GM18951 (cell line): ENCODE data around the gene FHOD3.

Experiments
- POLR2A ChIP-seq: IDR thresholded peaks from 4 replicates; pipeline ENCODE4 v1.6.1; 2011; ENCODE audit warnings: mild to moderate bottlenecking; ENCODE audit not compliant: insufficient read length, insufficient read depth; ENCODE audit errors: extremely low read depth
- in situ Hi-C: fragments of 300-500 bp; cut with MboI; formaldehyde crosslinking; loops from one replicate; pipeline ENCODE4 v1.12.0; 2022; ENCODE audit warnings: low sequenced_read_pairs, mixed read lengths, inconsistent platforms; ENCODE audit not compliant: unreplicated experiment

FHOD3 gene

DNA sequence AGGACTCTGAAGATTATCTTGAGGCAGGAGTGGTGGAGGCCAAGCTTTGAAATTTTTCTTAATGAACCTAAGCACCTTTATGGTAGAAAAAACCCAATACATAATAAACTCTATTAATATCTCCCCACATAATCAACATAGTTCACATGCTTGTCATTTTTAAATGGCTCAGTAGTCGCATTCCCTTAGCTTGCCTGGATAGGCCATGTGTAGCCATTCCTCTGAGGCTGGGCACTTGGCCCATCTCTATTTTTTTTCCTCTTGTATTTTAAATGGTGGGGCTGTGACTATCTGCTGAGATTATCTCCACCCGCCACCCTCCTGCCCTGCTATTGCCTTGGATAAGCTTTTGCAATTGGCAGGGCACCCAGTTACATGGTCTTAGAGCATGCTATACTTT is 143.1 kb downstream of the FHOD3 start:
- TF ChIP-seq POLR2A: no peak
- in situ Hi-C loops: no loop called here

DNA sequence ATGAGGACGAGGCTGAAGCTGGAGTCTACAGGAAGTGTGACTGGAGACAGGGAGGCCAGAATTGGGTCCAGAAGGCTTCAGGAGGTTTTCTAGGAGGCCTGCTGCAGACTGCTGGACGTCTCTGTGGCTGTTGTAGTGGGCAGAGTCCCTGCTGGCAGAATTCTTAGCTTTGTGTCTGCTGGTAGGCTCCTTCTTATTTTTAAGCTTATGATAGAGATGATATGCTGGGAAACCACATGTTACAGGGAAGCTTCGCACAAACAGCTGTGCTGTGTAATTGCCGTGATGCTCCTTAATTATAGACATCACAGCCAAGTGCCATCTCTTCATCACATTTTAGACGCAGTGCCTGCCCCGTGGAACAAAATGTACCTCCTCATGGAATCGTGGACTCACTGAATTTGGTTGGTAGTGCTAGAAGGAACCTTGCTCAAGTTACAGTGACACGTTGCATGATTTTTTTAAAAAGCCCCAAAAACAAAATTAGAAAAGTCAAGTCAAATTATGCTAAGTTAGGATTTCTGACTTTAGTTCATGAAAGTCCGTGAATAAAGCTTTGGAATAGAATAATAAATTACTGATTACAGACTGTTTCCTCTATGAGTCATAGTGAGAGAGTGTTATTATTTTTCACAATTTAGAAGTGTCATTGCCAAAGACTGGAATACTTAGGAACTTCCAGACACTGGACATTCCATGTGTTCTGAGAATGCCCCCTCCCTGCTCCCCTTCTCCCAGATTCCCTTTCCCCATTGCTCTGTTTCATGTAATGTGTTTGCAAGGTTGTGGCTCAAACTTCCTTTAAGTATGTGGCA is 144.1 kb downstream of the FHOD3 start:
- no peak for TF ChIP-seq POLR2A
- in situ Hi-C loops: no loop called here

GRCh38 chr18:36442717-36443116 is 145.2 kb downstream of the FHOD3 start:
- no peak for TF ChIP-seq POLR2A
- in situ Hi-C loops: no loop called here

DNA sequence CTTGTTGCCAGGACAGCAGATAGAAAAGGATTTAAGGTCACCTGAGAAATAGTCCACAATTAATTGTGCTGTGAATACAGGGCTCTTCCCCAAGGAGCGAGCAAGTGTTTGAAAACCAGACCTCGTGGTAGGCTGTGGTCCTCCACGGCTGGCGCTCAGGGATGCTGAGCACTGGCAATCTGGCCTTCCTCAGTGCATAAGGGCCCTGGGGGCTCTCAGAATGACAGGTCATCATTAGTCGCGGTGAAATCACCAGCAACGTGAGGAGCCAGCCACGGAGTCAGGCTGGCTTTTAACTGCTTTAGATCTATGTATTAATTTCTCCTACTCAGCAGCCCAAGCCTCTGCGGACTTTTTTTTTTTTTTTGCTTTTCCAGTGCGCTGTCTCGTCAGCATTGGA is 148.5 kb downstream of the FHOD3 start:
- no peak for TF ChIP-seq POLR2A
- in situ Hi-C loops: no loop called here

DNA sequence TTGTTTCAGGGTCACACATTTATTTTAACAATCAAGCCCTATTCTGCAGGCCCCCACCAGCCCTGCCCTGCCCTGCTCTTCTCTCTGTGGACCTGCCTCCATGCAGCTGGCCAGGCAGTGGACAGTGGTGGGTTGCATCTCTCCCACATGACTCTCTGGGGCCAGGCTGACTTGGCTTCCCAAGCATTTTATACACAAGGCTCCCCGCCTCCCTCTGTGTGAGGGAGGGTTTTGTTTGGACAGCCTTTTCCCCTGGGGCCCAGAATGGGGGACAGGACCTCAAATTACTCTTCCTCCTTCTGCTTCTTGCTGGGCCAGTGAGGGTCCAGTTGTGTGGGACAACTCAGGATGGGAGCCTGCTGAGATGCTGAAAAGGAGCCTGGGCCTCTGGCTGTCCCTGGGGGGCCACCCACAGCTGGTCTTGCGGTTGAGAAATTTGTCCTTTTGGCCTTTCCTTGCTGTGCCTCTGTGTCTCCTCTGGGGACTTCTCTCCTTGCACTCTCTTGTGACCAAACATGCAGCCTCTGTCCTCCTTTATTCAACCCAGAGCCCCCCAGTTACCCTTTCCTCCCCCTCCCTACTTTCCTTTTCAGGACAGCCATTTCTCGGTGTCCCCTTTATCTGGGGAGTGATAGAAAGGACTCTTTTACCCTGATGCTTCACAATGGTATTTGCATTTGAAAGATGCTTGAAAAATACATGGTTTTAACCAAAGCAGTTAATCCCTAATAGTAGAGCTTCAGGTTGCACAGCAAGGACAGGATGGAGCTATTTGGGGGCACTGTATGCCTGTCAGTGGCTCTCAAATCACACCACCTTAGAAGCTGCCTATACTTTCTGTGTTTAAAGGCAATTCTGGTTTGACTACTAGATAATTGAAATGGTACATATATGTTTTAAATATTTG is 151.1 kb downstream of the FHOD3 start:
- in situ Hi-C loops: no loop called here
- TF ChIP-seq POLR2A: no peak

DNA sequence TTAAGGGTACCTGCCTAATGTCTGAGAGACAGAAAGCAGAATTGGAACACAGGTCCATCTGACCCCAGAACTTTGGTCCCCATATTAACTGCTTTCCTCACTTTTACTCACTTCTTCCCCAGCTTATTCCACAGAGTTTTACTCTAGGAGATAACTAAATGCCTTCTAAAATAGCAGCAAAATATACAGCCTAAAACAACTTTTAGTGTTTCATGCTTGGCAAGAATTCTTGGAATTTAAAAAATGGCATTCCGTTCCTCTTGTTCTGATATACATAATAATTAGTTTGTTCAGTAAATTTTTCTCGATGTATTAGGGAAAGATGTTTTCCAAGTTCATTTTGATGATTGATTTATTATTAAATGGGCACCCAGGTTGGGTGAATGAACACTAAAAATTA is 151.9 kb downstream of the FHOD3 start:
- in situ Hi-C loops: no loop called here
- no peak for TF ChIP-seq POLR2A

DNA sequence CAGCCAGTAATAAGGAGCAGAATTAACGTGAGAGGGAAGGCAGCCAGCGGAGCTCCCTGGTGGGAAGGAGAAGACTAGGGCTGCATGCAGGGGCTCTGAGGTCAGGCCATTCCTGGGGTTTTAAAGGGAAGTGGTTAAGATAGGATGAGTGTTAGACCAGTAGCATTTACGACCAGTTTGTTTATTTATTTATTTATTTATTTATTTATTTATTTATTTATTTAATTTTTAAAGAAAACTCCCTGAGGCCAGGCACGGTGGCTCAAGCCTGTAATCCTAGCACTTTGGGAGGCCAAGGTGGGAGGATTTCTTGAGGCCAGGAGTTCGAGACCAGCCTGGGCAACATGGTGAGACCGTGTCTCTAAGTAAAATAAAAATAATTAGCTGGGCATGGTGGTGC is 152.8 kb downstream of the FHOD3 start:
- TF ChIP-seq POLR2A: no peak
- in situ Hi-C loops: no loop called here

DNA sequence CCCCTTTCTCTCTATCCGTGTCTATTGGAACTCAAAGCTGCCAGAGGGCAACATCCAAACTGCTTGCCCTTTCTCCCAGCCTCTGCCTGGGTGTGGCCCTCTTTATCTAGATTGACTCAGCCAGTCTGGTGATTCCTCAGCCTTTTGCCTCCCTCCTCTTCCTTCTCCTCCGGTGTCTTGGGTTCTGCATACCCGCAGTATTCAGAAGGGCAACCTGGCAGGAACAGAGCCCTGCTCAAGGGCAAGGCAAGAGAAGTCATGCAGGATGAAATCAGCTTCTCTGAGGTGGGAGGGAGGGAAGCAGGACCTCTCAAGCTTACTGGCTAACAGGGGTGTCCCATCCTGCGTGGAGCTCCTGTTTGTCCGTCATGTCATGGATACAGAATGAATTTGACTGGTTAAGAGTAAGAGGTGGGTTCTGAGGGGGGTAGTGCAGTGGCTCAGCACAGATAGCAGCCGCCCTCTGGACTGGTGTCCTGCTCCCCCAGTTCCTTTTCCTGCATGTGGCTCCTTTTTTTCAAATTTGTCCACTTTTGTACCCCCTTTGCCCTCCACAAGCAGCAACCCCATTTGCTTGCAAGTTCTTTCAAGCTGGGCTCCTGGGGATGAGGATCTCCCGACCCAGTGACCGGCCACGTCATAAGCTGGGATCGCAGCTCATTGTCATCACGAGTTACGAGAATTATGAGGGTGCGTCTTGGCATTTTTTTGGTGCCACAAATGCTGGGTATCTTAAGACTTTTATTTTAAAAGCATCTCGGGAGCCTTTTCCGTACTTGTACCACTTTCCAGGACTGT is 154.1 kb downstream of the FHOD3 start:
- in situ Hi-C loops: no loop called here
- no peak for TF ChIP-seq POLR2A

DNA sequence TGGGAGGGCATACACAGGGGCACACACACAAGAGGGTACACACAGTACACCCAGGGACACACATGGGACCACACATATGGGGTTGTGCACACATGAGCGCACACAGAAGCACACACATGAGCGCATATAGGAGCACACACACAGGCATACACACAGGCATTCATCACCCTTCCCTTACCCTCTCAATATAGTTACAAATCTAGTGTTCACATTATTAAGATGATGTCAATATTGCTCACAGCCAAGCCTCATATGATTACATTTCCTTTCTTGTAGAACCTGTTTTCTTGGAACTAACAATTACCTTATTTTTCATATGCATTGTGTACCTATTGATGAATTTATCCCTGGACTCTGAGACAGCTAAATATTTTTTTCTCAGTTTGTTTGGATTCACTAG is 156.7 kb downstream of the FHOD3 start:
- no peak for TF ChIP-seq POLR2A
- in situ Hi-C loops: no loop called here

DNA sequence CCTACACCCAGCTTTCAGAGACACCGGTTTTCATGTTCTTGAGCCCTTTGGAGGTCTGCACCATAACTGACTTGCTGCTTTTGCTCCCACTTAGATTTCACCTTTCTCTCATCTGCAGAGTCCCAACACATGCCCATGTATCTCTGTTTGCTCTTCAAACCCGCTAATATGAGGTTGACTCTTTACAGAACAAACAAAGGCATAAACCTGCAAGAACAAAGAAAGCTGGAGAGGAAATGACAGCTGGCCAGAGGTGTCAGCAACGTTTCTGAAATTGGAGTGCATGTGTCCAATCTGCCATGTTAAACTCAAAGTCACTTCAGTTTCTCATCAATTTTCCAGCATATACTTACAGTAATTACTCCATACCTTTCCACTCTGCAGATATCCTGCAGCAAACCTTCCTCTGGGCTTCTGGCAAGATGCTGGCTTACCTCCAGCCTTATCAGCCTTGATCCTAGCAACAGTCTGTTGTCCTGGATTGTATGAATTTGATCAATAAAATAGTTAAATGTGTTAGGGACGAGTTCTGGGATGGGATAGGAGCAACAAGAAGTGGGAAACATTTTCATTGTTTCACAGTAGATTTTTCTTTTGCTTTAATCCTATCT is 157.4 kb downstream of the FHOD3 start:
- in situ Hi-C loops: no loop called here

GRCh38 chr18:36455931-36456330 is 158.4 kb downstream of the FHOD3 start:
- in situ Hi-C loops: no loop called here
- no peak for TF ChIP-seq POLR2A

More for the DNA sequence above, 157.4 kb downstream of the FHOD3 start:
- no peak for TF ChIP-seq POLR2A

- in situ Hi-C loops: no loop called here
- TF ChIP-seq POLR2A: no peak
Measured at GRCh38 chr18:36456622-36457021, 159.1 kb downstream of the FHOD3 start.

GRCh38 chr18:36457683-36458082 is 160.2 kb downstream of the FHOD3 start:
- no peak for TF ChIP-seq POLR2A
- in situ Hi-C loops: no loop called here
